ENCODE measurements around the gene DIP2B.
"Not testable (repeated sequence)": the region's sequence is repeated elsewhere in the genome, so short reads cannot be mapped to it uniquely, and the experiment has no call there.

DIP2B gene

GRCh38 chr12:50641566-50641965 is 136.8 kb downstream of the DIP2B start:
- DNase-seq = no peak

DNA sequence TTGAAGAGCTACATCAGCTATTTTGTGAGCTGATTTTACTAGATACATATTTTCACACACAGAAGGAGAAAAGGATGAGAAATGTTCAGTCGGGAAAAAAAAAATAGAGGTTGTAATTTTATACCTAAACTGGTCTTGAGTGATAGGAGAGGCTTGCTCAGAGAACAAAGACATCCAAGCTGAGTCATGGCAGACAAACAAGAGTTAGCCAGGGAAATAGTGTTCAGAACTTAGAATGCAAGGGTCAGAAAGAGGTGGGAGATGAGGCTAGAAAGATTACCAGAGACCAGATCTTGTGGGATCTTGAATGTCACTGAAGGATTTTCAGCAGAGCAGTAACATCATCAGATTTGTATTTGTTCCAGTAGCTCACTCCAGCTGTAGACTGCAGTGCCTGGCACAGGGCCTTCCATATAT is 137.3 kb downstream of the DIP2B start:
- DNase-seq = no peak

DNA sequence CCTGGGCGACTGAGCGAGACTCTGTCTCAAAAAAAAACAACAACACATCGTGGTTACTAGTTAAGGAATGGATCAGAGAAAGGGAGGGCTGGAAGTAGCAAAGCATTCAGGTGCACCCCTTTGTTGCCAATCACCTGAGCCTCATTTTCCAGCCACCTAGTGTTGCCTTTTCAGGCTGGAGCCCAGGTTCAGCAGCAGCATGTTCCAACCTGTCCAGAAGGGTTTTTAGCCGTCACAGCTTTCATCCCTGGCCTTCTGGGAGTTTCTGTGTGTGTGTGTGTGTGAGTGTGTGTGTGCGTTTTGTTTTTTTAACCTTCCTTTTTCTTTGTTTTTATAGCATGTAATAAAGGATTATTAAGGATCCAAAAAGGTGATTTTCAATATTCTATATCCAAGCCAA is 138.0 kb downstream of the DIP2B start:
- no peak for DNase-seq

DNA sequence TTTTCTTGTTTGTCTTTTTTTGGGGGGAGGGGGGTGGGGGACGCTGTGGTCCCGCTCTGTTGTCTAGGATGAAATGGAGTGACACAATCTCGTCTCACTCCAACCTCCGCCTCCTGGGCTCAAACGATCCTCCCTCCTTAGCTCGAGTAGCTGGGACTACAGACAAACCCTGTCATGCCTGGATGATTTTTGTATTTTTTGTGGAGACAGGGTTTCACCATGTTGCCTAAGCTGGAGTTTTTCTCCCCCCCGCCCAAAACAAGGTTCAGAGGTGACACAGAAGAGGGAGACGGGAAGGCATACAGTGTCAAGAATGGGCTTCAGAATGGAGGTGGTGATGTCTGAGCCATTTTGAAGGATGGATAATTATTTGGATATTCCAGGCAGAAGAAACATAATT is 142.2 kb downstream of the DIP2B start:
- DNase-seq = no peak

DNA sequence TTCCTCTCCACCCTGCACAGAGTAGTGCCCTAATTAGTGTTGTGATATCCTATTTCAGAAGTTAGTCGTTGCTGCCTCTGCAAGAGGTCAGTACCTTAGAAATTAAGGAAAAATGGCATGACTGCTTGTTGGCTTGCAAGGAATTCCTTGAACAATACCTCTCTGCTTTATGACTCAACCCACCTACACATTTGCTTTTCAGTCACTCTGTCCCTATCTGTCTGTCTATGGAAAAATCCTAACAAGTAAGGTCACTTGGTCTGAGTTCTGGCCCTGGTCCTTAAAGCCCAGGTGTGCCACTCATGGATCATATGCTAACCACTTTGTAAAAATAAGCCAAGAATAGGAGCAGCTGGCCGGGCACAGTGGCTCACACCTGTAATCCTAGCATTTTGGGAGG is 142.7 kb downstream of the DIP2B start:
- DNase-seq = no peak

- no peak for DNase-seq
Observed at GRCh38 chr12:50650285-50650684, 145.5 kb downstream of the DIP2B start.

- DNase-seq = no peak
Observed at GRCh38 chr12:50655374-50655921, 150.7 kb downstream of the DIP2B start.

GRCh38 chr12:50659260-50659659 is 154.5 kb downstream of the DIP2B start:
- no peak for DNase-seq

DNA sequence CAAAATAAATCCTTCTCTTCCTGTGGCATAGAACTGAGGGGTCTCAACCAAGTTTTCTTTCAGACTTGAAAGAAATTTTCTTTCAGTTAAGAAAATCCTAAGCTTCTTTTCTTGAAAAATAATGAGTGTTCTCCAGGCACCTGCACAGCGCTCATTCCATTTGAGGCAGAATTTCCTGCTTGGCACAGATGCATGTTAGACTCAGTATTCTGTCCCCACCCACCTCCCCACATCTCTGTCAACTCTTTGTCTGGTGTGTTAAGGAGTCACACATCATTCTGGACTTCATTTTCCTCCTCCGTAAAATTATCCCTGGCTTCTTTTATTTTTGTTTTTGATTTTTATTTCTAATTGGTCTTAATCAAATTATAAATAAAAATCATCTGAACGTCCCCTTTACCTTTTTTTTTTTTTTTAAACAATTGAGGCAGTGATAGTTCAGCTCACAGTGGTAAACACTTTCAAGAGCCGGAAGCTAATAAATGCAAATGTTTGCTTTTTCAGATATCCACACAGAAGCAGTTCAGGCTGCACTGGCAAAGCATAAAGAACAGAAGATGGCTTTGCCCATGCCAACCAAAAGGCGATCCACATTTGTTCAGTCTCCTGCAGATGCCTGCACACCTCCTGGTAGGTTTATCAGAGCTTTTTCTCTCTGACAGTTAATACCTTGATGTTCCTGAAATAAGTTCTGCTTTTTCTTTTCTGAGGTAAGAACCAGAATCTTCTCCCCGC is 155.1 kb downstream of the DIP2B start:
- no peak for DNase-seq

DNA sequence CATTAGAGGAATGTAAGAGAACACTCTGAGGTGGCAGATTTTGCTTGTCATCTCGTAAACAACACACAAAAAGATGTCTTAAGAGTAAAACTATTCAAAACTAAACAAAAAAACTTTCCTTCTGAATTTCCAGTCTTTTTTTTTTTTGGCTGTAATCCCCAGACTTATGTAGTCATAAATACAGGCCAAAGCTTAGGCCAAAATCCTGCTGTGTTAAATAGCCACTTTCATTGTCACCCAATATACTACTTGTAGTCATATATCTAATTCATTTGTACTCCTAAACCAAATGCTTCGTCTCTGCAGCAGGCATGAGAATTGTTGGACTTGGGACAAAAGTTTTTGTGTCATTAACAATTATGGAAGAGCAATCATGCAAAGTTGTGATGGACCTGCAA is 155.6 kb downstream of the DIP2B start:
- DNase-seq = no peak

DNA sequence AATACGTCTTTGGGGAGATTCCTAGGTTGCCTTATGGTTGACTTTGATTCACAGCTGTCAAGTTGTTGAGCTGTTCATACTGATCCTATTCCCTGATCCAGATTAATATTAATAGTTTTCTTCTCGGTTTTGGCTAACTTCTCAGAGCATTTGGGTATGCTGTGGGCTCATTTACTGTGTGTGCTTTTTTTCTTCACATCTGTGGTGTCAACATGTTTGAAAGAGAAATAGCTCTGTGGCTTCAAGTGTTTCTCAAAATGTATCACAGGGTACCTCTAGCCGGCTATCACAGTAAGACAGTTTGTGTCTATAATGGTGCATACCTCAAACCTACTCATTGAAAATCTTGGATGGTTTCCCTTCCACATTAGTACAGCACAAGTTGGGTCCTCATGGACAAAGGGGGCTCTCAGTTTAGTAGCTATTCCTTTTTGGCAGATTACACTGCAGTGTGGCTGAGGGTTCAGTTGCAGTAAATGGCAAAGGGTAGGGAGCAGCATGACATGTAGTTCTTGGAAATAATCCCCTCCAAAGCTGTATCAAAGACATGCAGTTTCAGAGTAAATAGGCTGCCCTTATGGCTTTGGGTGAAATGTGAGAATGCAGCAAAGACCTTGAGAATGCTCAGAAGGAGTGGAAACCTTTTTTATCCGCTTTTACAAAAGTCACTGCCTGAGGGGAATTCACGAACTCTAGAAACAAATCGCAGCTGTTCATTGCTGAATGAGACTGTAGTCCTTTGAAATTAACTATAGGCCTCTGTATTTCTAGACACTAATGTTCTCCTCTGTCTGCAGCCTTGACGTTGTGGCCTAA is 156.7 kb downstream of the DIP2B start:
- no peak for DNase-seq

- DNase-seq = no peak
Observed at GRCh38 chr12:50662116-50662510, 157.3 kb downstream of the DIP2B start.

DNA sequence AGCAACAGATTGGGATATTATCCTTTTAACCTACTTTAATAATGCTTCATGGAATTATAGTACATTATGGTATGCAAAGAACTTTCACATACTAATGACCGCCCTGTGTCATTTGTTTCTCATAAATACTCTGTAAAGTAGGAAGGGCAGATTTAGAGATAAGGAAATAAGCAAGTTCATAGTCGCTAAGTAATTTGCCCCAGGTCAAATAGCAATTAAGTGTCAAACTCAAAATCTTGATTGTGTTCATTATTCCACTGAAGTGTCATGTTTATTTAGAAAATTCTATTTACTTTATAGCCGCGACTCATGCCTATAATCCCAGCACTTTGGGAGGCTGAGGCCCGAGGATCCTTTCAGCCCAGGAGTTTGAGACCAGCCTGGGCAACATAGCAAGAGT is 160.4 kb downstream of the DIP2B start:
- no peak for DNase-seq

DNA sequence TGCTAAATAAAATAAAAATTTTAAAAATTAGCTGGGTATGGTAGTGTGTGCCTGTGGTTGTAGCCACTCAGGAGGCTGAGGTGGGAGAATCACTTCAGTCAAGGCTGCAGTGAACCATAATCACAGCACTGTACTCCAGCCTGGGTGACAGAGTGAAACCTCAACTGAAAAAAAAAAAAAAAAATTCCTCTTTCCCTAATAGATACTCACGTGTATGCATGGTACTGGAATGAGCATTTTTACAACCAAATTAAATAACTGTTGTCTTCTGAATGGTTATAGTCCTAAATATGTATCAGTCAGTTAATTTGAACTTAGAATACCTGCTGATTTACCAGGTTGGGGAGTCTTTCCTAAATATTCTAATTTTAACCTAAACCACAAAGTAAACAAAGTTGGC is 160.8 kb downstream of the DIP2B start:
- no peak for DNase-seq

GRCh38 chr12:50666023-50666422 is 161.2 kb downstream of the DIP2B start:
- DNase-seq = no peak

DNA sequence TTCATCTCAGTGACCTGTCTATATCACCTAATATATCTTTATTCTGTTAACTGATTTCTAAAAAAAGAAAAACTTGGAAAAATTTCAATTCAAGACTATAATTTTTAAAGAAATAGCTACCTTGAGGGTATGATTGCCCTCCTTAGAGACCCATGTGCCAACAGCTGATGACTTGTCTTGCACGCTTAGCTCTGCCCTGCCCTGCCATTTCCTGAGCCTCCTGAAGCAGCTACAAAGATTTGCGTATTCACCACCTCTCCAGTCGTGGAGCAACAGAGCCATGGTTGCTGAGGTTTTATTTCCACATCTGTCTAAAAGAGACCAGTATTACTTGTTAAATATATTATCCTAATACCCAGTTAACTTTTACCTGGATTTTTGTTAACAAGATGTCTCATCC is 167.4 kb downstream of the DIP2B start:
- no peak for DNase-seq

GRCh38 chr12:50676756-50677155 is 172.0 kb downstream of the DIP2B start:
- no peak for DNase-seq

DNA sequence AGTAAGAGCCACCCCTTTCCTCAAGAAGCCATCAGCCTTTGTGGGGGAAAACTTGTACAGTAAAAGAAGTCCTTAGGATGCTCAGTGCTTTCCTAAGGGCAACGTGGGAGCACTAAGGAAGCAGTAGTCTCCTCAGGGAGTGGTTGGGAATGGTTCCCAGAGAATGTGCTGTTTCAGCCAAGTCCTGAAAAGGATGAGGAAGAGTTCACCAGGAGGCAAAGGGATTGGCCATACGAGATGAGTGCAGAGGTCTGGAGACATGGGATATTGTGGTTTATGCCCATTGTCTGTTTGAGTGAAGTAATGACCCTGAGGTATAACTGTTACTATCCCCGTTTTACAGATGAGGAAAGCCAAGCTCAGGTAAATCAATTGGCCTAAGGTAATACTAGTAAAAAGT is 173.1 kb downstream of the DIP2B start:
- DNase-seq = no peak

DNA sequence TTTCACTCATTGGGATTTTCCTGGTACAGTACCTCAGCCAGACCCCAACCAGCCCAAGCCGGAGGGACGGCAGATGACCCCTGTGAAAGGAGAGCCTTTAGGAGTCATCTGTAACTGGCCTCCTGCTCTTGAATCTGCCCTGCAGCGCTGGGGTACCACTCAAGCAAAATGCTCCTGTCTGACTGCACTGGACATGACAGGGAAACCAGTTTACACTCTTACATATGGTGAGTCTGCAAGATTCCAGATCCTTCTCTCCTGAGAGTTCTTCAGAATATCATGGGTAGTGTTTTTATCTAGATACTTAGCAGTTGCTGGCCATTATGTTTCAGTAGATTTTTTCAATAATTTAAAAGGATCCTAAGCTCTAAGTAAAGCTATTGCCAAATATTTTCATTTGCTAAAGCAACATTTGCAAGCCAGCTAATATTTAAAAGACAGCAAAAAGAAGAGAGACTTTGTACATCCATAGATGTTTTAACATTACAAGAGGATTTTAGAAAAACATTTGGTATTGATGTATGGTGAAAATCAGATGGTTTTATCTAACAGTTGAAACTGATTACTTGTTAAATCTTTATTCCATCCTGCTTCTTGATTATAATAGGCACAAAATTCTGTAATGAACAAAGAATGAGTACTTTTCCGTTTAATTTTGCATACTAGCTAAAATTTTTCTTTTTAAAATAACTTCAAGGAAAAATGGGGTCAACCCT is 174.0 kb downstream of the DIP2B start:
- no peak for DNase-seq

DNA sequence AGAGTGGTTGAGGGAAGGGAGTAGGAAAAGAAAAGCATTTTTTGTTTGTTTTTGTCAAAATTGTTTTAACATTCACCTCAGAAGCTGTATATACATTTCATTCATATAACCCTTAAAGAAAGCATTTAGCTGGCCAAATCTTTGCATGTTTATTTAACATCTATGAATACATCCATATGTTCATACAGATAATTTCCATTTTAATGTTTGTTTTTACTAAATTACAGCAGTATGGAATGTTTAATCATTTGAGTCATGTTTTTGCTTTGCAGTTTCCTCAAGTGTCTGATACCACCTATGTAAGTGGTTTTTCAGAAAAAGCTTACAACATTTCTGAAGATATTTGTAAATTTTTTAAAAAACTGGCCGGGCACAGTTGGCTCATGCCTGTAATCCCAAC is 174.8 kb downstream of the DIP2B start:
- DNase-seq = no peak

GRCh38 chr12:50681064-50681463 is 176.3 kb downstream of the DIP2B start:
- not testable (repeated sequence) for DNase-seq

DNA sequence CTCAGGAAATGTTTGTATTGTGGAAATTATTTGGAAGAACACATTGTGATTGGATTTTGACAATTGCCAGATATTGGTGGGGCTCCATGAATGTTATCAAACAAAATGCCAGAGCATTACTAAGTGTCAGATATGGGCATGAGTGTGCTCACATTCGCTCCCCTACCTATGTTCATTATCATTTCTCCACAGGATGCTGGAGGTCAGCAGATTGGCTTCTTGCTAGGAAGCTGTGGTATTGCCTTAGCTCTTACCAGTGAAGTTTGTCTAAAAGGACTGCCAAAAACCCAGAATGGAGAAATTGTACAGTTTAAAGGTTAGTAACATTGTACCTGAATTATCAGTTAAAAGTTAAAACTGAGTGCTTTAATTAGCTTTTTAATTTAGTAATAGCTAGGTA is 180.9 kb downstream of the DIP2B start:
- no peak for DNase-seq

GRCh38 chr12:50686406-50686805 is 181.6 kb downstream of the DIP2B start:
- DNase-seq = no peak

- no peak for DNase-seq
Observed at GRCh38 chr12:50686976-50687375, 182.2 kb downstream of the DIP2B start.

Data from stimulated activated CD4-positive, alpha-beta T cell treated with anti-CD3 and anti-CD28 coated beads, Interleukin-2, amount 100 ng/mL, for 24 hours (primary cell).